Measurements from ENCODE around the gene NUP214.
A peak's percentile ranks its signal among the peaks of the same experiment; 100 is the strongest.

NUP214 gene

DNA sequence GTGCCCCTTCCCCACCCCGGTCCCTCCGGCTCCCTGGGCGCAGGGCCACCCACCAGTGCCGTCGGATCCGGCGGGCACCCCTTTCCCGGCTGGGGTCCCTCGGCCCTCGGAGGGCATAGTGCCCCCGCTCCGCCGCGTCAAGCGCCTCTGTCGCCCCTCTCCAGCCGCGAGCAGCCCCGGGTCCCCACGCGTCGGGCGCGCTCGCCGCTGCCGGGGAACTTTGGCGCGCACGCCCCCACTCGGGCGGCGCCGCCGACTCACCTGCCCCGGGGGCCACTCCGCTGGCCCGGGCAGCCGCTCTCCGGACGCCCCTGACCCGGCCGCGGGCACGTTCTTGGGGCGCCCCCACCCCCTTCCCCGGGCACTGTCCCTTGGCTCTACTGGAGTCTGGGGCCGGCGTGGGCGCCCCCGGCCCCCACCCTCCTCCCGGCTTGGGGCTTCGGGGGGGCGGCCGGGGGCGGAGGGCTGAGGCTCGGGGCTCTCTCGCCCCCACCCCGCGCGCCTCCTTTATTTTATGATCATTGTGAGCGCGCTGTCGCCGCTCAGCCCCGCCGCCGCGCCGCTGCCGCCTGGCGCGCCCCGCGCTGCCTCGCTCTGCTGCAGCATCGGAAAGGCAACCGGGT lies 152.0 kb downstream of the NUP214 start:
- DNase-seq (ENCODE audit: low read depth), result no peak

DNA sequence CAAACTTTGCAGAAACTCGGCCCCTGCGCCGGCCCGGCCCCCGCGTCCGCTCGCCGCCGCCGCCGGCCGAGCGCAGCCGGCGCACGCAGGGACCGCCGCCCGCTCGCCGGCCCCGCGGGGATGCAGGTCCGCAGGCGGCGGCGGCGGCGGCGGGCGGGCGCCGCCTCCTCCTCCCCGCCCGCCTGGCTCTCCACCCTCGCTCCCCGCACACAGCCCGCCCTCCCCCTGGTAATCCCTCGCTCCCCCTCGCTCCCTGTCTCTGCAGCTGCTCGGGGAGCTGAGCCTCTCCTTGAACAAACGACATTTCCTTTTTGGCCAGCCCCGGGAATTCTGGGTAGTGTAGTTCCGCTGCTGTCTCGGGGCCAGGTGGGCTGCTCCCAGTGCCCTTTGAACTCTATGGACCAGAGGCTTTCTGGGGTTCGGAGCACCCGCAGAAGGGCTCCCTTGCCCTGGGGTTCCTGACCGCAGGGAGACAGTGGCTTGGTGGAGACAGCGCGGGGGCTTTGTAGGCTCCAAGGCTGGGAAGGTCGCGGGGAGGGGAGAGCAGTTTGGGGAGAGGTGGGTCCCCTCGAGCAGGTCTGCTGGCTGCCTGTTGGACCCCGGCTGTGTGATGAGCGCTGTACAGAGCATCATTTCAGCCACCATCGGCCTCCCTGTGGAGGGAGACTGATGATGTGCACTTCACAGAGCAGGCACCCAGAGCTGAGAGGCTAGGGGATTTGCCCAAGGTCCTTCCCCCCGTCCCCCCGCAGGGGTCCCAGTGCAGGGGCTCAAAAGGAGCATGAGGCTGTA lies 152.7 kb downstream of the NUP214 start:
- DNase-seq (ENCODE audit: low read depth), result peak; percentile 64

DNA sequence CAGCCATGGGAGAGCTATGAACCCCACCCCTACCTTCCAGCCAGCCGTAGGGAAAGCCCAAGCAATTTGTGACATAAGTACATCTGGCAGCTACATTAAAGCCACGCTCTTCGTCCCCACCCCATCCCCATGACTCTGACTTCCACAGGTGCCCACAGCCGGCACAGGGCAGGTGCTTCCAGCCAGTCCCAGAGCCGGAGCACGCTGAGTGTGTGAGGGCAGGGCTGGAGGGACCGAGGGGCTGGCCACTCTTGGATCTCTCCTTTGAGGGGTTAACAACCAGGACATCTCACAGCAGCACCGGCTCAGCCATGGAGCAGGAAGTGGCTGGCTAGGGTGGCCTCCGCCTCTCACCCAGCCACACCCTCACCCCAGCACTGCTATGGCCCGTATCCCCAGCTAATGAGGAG lies 153.3 kb downstream of the NUP214 start:
- no peak for DNase-seq (ENCODE audit: low read depth)

DNA sequence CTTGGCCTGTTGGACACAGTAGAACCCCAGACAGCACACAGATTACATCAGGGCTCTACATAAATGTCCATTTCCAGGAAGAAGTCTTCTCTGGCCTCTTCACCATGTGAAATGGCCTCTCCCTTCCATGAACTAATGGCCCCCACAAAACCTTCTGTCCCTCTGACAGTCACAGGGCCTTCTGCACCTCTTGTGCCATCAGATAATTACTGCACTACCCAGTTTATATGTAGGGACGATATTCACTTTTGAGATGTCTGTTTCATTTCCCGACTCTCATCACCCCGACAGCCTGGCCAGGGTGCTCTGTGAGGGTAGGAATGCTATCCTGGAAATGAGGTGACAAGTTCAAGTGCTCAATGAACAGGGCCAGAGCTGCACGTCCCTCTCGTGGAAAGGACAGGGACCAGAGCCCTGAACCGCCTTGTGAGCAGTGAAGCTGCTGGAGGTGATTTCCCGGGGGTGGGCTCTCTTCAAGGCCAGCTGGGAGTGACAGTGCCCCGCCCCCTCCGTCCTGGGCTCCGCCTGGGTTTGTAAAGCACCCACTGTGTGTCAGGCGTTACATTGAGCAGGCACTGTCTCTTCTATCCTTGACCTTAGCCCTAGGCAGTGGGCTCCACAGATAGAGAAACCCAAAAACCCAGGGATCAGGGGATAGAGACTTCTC lies 153.9 kb downstream of the NUP214 start:
- no peak for DNase-seq (ENCODE audit: low read depth)

DNA sequence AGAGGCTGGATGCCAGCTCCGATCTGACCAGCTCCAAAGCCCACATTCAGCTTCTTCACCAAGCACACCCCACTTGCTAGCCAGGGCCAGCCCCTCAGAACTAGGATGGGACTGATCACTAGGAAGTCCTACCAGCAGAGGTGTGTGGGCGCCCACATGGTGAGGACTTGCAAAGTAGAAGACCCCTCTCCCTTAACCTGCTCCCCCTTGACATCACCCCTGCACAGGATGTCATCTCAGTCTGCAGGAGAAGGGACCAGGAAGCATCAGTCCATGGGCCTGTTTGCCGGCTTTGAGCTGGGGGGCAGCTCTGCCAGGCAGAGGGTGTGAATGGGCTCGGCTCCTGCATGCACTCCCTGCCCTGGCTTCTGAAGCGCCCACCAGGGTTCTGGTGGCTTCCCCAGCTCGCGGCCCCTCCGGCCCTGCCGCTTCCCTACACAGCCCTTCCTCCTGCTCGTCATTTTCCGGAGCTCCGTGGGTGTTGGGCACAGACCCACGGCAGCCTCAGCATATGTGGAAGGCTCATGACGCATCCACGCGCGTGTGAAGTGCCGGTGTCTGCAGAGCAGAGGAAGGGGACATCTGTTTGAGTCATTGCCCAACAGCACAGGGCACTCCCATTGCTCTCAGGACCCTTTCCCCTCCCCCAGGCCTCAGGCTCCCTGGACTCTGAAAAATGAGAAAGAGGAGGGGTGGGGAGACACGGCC lies 154.6 kb downstream of the NUP214 start:
- no peak for DNase-seq (ENCODE audit: low read depth)

DNA sequence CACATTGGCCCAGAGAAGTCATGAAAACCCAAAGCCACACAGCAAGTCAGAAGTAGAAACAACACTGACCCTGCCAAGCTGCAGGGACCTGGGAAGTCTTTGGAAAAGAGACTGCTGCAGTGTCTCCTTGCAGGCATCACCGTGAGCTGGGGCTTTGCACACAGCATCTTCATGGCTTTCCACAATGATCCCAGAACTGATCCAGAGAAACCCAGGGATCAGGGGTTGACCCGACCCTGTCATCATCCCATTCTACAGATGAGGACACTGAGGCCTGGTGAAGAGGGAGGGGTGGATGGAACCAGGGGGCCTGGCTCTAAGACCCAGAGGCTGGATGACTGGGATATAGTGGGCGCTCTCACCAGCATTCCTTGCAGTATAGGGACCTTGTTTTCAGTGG lies 155.3 kb downstream of the NUP214 start:
- DNase-seq (ENCODE audit: low read depth), result no peak

DNA sequence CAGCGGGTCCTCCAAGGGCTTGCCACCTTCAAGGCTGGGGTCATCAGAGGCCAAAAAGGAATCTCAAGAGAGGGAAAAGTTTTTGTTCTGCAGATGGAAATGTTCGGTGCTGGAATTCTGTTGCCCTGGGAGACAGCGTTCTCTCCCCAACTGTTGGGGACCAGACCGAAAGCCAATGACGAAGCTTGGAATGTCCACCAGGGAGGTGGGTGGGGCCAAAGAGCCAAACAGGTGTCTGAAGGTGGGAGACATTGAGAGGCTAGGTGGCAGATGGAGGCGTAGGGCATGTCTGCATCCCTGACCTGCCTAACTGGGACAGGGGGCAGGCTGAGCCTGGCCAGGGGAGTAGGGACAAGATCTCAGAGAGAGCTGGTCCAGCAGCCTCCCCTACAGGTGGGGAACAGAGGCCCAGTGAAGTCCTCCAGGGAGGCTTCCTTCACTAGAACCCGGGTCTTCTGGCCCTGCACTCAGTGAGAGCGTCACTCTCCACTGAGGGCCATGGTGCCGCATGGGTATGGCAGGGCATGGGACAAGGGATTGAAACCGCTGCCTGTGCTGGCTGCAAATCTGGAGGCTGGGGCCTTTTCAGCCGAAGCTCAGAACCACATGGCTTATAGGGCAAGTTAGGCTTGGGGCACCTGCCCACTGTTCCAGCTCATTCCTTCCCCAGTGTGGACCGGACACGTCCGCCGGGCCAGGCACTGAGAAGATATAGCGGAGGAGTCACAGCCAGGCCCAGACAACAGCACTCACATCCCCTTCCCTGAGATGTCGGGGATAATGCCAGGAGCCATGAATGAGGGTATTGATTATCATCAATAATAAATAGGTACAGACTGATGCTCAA lies 156.0 kb downstream of the NUP214 start:
- DNase-seq (ENCODE audit: low read depth), result no peak

DNA sequence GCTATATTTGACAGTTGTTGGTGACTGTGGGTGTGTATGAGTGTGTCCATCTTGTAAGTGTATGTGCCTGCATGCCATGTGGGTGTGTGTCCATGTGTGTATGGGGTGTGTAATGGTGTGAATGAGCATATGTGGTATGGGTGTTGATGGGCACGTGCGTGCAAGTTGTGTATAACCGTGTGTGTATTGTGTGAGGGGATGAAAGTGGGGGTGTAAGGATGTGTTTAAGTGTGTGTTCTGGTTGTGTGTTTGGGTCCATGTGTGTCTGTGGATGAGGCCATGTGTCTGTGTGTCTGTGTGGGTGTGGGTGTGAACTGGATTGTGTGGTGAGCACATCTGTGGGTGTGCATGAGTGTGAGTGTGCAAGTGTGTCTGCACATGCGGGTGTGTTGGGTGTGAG lies 156.8 kb downstream of the NUP214 start:
- DNase-seq (ENCODE audit: low read depth), result no peak

DNA sequence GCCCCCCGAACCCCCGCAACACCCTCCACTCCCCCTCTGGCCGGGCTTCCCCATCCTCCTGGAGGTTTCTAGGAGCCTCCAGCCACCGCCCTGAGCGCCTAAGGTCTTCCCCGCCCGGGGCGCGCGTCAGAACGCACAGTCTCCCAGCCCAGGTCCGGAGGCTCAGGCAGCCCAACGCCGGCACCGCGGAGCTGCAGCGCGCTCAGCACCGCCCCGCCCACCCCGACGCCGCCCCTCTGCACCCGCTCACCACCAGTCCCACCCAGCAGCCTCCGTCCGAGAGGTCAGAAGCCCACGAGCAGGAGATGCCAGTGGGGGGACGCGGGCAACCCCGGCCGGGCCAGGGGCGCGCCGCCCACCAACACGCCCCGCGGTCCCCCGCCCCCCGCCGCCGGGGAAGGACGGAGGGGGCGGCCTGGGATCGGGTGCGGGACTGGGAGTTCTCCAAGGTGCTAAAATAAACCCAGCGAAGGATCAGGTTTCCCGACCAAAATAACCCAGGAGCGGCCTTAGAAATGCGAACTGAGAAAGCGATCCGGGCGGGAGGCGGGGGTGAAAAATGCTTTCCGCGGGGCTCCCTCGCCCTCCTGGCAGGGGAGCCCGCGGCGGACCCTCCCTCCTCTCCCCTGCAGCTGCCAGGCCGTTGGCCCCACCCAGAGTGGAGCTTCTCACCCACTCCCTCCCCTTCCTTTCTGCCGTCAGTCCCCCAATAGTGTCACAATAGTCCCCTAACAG lies 157.5 kb downstream of the NUP214 start:
- no peak for DNase-seq (ENCODE audit: low read depth)
